Urinary bladder (tissue), 4 donors: ENCODE results near the gene SPRYD3. TPM values are rescaled to one million over a fixed set of nuclear protein-coding genes. Genes with fewer than 3 reads are reported as not detected.
"Not testable (repeated sequence)": the region's sequence is repeated elsewhere in the genome, so short reads cannot be mapped to it uniquely, and the experiment has no call there.

Source experiments
- DNase-seq: peaks from one replicate; pipeline ENCODE4 v3.0.0-alpha.2; 2015; ENCODE audit errors: extremely low spot score
- H3K27ac ChIP-seq: one replicate; pipeline ENCODE4 v1.5.1; 2013; ENCODE audit warnings: low read depth, mild to moderate bottlenecking, moderate library complexity
- H3K36me3 ChIP-seq: one replicate; pipeline ENCODE4 v1.6.1; 2013; ENCODE audit warnings: mild to moderate bottlenecking, moderate library complexity; ENCODE audit not compliant: insufficient read depth
- H3K4me1 ChIP-seq: one replicate; pipeline ENCODE4 v1.6.1; 2013; ENCODE audit warnings: mild to moderate bottlenecking, moderate library complexity; ENCODE audit not compliant: insufficient read depth
- H3K4me3 ChIP-seq: one replicate; pipeline ENCODE4 v1.5.1; 2013; ENCODE audit warnings: low read depth, low read length
- WGBS: extraction: QIAGEN DNeasy Blood & Tissue Kit; methylation state at CpG from one replicate; pipeline ENCODE4 v1.1.7; 2013; 5-methylcytosine and 5-hydroxymethylcytosine counted together
- polyA plus RNA-seq: library from polyadenylated mRNA; stranded (reverse); fragments of 200-250 nt; gene quantifications from one replicate; pipeline ENCODE4 v1.2.3, GENCODE V29; 2013
- small RNA-seq: library from RNA; depleted of rRNA; stranded (forward); fragments of <200 nt; gene quantifications from one replicate; pipeline ENCODE3, GENCODE V24; 2014
- total RNA-seq: library from RNA; depleted of rRNA; stranded (reverse); fragments of >200 nt; gene quantifications from one replicate; pipeline ENCODE4 v1.2.3, GENCODE V29; 2014
- donor health status: healthy with polysubstance abuse.
- donor health status: healthy.

SPRYD3 gene
- total and polyA plus RNA-seq, 2 donors = 9.0 to 66.3 TPM

DNA sequence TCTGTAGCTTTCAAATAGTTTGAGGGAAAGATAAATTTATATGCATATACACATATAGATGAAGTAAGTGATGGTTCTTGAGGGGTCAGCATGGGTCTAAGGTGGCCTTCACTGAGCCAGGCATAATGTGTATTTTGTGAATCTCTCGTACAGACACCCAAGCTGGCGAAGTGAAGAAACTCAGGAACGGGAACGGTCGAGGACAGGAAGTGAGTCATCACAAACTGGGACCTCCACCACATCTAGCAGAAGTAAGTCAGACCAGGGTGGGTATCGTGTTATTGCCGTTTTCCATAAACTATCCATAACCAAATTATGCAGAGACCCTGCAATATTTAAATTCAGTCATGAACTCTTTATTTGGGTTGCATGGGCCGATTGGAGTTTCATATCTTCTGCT is 44.7 kb downstream of the SPRYD3 start:
- DNase-seq = no peak
- peaks cover 6% of the 10 kb centered on the region for H3K36me3 ChIP-seq
- H3K27ac ChIP-seq = no peak overlapping the region
- no peaks in the 10 kb centered on the region for H3K4me1 ChIP-seq
- H3K4me3 ChIP-seq = no peak overlapping the region
- 77% methylated on average over 8 of the region's 8 CpGs for WGBS

DNA sequence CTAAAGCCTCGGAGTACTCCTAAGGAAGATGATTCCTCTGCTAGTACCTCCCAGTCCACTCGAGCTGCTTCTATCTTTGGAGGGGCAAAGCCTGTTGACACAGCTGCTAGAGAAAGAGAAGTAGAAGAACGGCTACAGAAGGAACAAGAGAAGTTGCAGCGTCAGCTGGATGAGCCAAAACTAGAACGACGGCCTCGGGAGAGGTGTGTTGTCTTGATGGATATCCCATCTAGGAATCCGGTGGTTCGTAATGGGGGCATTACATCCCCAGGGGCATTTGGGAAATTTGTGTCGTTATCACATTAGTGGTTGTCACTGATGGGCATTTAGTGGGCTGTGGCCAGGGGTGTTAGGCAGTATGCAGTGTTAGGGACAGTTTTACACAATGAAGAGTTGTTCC is 45.4 kb downstream of the SPRYD3 start:
- H3K4me1 ChIP-seq, H3K36me3 ChIP-seq, H3K4me3 ChIP-seq, H3K27ac ChIP-seq, DNase-seq: not testable (repeated sequence)
- 82% methylated on average over 10 of the region's 10 CpGs for WGBS

DNA sequence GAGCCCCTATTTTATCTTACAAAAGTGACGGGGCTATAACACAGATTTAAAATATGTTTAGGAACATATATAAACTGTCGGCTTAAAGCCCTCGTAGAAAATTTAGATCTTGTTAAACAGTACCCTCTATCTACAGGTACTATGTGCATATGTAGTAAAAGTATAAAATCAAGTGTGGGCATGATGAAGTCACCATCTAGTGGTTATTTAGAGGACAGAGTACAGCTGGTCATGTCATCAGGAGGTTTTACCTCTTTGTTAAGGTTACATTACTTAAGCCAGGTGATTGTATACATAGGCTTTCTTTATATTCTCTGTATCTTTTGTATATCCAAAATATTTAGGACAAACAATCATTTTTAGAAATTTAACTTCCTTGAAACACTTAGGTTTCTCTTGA is 47.6 kb downstream of the SPRYD3 start:
- 75% methylated on average over 3 of the region's 3 CpGs for WGBS
- H3K4me1 ChIP-seq = no peaks in the 10 kb centered on the region
- no peak overlapping the region for H3K27ac ChIP-seq
- no peak overlapping the region for H3K4me3 ChIP-seq
- H3K36me3 ChIP-seq = peaks cover 5% of the 10 kb centered on the region
- DNase-seq = no peak

DNA sequence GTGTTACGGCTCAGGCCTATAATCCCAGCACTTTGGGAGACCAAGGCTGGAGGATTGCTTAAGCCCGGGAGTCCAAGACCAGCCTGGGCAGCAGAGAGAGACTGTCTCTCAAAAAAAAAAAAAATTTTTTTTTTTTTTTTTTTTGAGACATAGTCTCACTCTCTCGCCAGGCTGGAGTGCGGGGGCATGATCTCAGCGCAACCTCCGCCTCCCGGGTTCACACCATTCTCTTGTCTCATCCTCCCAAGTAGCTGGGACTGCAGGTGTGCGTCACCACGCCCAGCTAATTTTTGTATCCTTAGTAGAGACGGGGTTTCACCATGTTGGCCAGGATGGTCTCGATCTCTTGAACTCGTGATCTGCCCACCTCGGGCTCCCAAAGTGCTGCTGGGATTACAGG is 52.2 kb downstream of the SPRYD3 start:
- WGBS = 89% methylated on average over 13 of the region's 13 CpGs
- DNase-seq, H3K27ac ChIP-seq, H3K4me3 ChIP-seq, H3K4me1 ChIP-seq: not testable (repeated sequence)
- peaks cover 10% of the 10 kb centered on the region for H3K36me3 ChIP-seq

DNA sequence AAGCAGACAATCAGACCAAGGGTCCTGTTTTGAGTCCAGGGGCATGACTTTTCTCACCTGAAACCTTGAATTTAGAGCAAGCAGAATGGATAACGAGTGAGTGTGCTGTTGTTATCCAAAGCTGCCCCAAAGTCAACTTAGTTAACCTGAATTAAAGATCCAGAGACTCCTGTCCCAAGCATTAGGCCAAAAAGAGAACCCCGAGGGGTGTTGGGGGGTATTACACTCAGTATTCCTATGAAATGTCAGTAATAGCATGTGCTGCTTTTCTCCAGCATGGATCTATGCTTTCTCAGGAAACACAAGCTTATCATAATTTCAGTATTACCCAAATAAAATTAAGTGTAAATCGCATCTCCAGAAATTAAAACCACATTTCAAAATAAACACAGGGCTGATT is 53.9 kb downstream of the SPRYD3 start:
- no peak overlapping the region for H3K27ac ChIP-seq
- 91% methylated on average over 3 of the region's 3 CpGs for WGBS
- H3K4me1 ChIP-seq = no peaks in the 10 kb centered on the region
- H3K36me3 ChIP-seq = peaks cover 15% of the 10 kb centered on the region
- H3K4me3 ChIP-seq = no peak overlapping the region
- no peak for DNase-seq

DNA sequence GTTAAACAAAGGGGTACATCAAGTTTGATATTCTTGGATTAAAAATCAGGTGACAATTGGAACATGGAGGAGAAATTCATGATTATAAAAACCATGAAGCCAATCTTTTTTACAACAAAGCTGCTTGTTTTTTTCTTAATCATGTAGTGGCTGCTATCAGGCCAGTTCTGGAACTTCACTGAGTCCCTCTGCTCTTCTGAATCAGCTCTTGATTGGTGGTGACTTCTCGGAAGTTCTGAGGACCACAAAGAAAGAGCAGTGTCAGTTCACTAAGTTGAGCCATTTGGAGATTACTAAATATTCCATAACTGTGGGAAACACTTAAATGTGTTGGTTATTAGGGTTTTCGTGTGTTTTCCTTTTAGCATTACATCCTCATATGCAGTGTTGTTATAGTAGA is 64.5 kb downstream of the SPRYD3 start:
- 83% methylated on average over 2 of the region's 2 CpGs for WGBS
- DNase-seq = no peak
- peaks cover 2% of the 10 kb centered on the region for H3K4me1 ChIP-seq
- H3K4me3 ChIP-seq = no peak overlapping the region
- peaks cover 2% of the 10 kb centered on the region for H3K36me3 ChIP-seq
- no peak overlapping the region for H3K27ac ChIP-seq

Small RNA genes lying within 50 kb of the gene (small RNA-seq; reads per million reads assigned to genes)
- not detected for gene MIR6757

Other genes with a start within 250 kb of the SPRYD3 start
- not detected for gene KRT79, start 245.1 kb downstream of the SPRYD3 start, total RNA-seq
- not detected for gene KRT79, start 245.1 kb downstream of the SPRYD3 start, polyA plus RNA-seq
- not detected for gene KRT78, start 230.4 kb downstream of the SPRYD3 start, total RNA-seq
- gene KRT78, start 230.4 kb downstream of the SPRYD3 start, polyA plus RNA-seq = not detected
- 96.2 TPM for gene KRT8, start 174.3 kb downstream of the SPRYD3 start, total RNA-seq
- 202 TPM for gene KRT8, start 174.3 kb downstream of the SPRYD3 start, polyA plus RNA-seq
- 81.8 TPM for gene KRT18, start 130.3 kb downstream of the SPRYD3 start, total RNA-seq
- gene KRT18, start 130.3 kb downstream of the SPRYD3 start, polyA plus RNA-seq = 70.9 TPM
- 743 TPM for gene EIF4B, start 72.9 kb downstream of the SPRYD3 start, total RNA-seq
- 246 TPM for gene EIF4B, start 72.9 kb downstream of the SPRYD3 start, polyA plus RNA-seq
- 57.9 TPM for gene TNS2, start 29.3 kb downstream of the SPRYD3 start, total RNA-seq
- 178 TPM for gene TNS2, start 29.3 kb downstream of the SPRYD3 start, polyA plus RNA-seq
- gene IGFBP6, start 18.3 kb upstream of the SPRYD3 start, total RNA-seq = 39.8 TPM
- gene IGFBP6, start 18.3 kb upstream of the SPRYD3 start, polyA plus RNA-seq = 461 TPM
- not detected for gene SOAT2, start 24.1 kb upstream of the SPRYD3 start, total RNA-seq
- 0.30 TPM for gene SOAT2, start 24.1 kb upstream of the SPRYD3 start, polyA plus RNA-seq
- gene ZNF740, start 101.3 kb upstream of the SPRYD3 start, total RNA-seq = 22.9 TPM
- gene ZNF740, start 101.3 kb upstream of the SPRYD3 start, polyA plus RNA-seq = 13.5 TPM
- gene CSAD, start 101.5 kb upstream of the SPRYD3 start, total RNA-seq = 36.9 TPM
- 19.1 TPM for gene CSAD, start 101.5 kb upstream of the SPRYD3 start, polyA plus RNA-seq
- gene ITGB7, start 127.9 kb upstream of the SPRYD3 start, total RNA-seq = 1.6 TPM
- gene ITGB7, start 127.9 kb upstream of the SPRYD3 start, polyA plus RNA-seq = 1.7 TPM
- gene RARG, start 152.8 kb upstream of the SPRYD3 start, total RNA-seq = 37.8 TPM
- 30.5 TPM for gene RARG, start 152.8 kb upstream of the SPRYD3 start, polyA plus RNA-seq
- 4.5 TPM for gene ESPL1, start 188.9 kb upstream of the SPRYD3 start, total RNA-seq
- gene ESPL1, start 188.9 kb upstream of the SPRYD3 start, polyA plus RNA-seq = 0.33 TPM
- gene PFDN5, start 216.2 kb upstream of the SPRYD3 start, total RNA-seq = 432 TPM
- gene PFDN5, start 216.2 kb upstream of the SPRYD3 start, polyA plus RNA-seq = 812 TPM
- 17.9 TPM for gene MYG1, start 220.3 kb upstream of the SPRYD3 start, total RNA-seq
- gene MYG1, start 220.3 kb upstream of the SPRYD3 start, polyA plus RNA-seq = 66.3 TPM
- 33.3 TPM for gene AAAS, start 242.2 kb upstream of the SPRYD3 start, total RNA-seq
- 45.4 TPM for gene AAAS, start 242.2 kb upstream of the SPRYD3 start, polyA plus RNA-seq